A172 (cell line): ENCODE measurements around the gene ITSN2. TPM values are rescaled to one million over a fixed set of nuclear protein-coding genes. Genes with fewer than 3 reads are reported as not detected.

Experiments used
- DNase-seq: peaks from one replicate; pipeline ENCODE4 v3.0.0-alpha.2; 2015; ENCODE audit warnings: low spot score
- total RNA-seq: library from RNA; depleted of rRNA; stranded (reverse); fragments of >200 nt; shearing (Covaris generic); gene quantifications from 2 replicates; pipeline ENCODE4 v1.2.3, GENCODE V29; 2014

Gene ITSN2
- total RNA-seq, 1 experiment from 2014 or later, result 48.9 TPM

- DNase-seq, result peak; percentile 17
Observed at GRCh38 chr2:24269265-24269664, 91.1 kb downstream of the ITSN2 start.

GRCh38 chr2:24265212-24265611 is 95.1 kb downstream of the ITSN2 start:
- no peak for DNase-seq

GRCh38 chr2:24262421-24262970 is 97.8 kb downstream of the ITSN2 start:
- DNase-seq, result no peak

GRCh38 chr2:24261441-24261840 is 98.9 kb downstream of the ITSN2 start:
- DNase-seq, result no peak

GRCh38 chr2:24259316-24259715 is 101.0 kb downstream of the ITSN2 start:
- no peak for DNase-seq

GRCh38 chr2:24258718-24259117 is 101.6 kb downstream of the ITSN2 start:
- no peak for DNase-seq

- DNase-seq, result peak; percentile 24
Observed at GRCh38 chr2:24253303-24253919, 106.9 kb downstream of the ITSN2 start.

- DNase-seq, result no peak
Observed at GRCh38 chr2:24247592-24247991, 112.7 kb downstream of the ITSN2 start.

GRCh38 chr2:24247164-24247563 is 113.2 kb downstream of the ITSN2 start:
- DNase-seq, result no peak

GRCh38 chr2:24245986-24246776 is 114.2 kb downstream of the ITSN2 start:
- no peak for DNase-seq

- no peak for DNase-seq
Observed at GRCh38 chr2:24241528-24241927, 118.8 kb downstream of the ITSN2 start.

GRCh38 chr2:24239553-24239952 is 120.8 kb downstream of the ITSN2 start:
- no peak for DNase-seq

GRCh38 chr2:24238158-24238557 is 122.2 kb downstream of the ITSN2 start:
- no peak for DNase-seq

- no peak for DNase-seq
Observed at GRCh38 chr2:24237313-24237712, 123.0 kb downstream of the ITSN2 start.

- no peak for DNase-seq
Observed at GRCh38 chr2:24233321-24233720, 127.0 kb downstream of the ITSN2 start.

- peak; percentile 19 for DNase-seq
Observed at GRCh38 chr2:24231461-24231881, 128.9 kb downstream of the ITSN2 start.

GRCh38 chr2:24228470-24228869 is 131.9 kb downstream of the ITSN2 start:
- no peak for DNase-seq

- no peak for DNase-seq
Observed at GRCh38 chr2:24225499-24226242, 134.7 kb downstream of the ITSN2 start.

GRCh38 chr2:24222946-24223345 is 137.4 kb downstream of the ITSN2 start:
- DNase-seq, result no peak

- DNase-seq, result no peak
Observed at GRCh38 chr2:24221343-24222050, 138.8 kb downstream of the ITSN2 start.

GRCh38 chr2:24220554-24221291 is 139.6 kb downstream of the ITSN2 start:
- no peak for DNase-seq
